Activated T-helper 17 cell treated with anti-CD3 and anti-CD28 coated beads, Interleukin-2, amount 50 U/mL, for 72 hours (primary cell): Measurements from ENCODE around the gene ING3. TPM values are rescaled to one million over a fixed set of nuclear protein-coding genes. Genes with fewer than 3 reads are reported as not detected.

ENCODE experiments used
- ATAC-seq: fragments of 150-1000 bp; cut with Tn5 transposase; replicated peaks from 2 replicates; pipeline ENCODE4 v1.10.0; 2021; ENCODE audit warnings: mild to moderate bottlenecking, moderate library complexity
- H3K27ac Mint-ChIP-seq: one replicate; pipeline ENCODE4 v1.8.0; 2022; ENCODE audit warnings: mixed read lengths
- H3K27me3 Mint-ChIP-seq: one replicate; pipeline ENCODE4 v1.8.0; 2022; ENCODE audit warnings: mixed read lengths
- H3K36me3 Mint-ChIP-seq: one replicate; pipeline ENCODE4 v1.8.0; 2022; ENCODE audit warnings: low read depth, mild to moderate bottlenecking, mixed read lengths
- H3K4me1 Mint-ChIP-seq: one replicate; pipeline ENCODE4 v1.8.0; 2022; ENCODE audit warnings: mixed read lengths
- H3K4me3 Mint-ChIP-seq: one replicate; pipeline ENCODE4 v1.8.0; 2022; ENCODE audit warnings: mild to moderate bottlenecking, mixed read lengths
- H3K9me3 Mint-ChIP-seq: one replicate; pipeline ENCODE4 v1.8.0; 2022; ENCODE audit warnings: mixed read lengths
- total RNA-seq, 2 donors: library from RNA; stranded (reverse); gene quantifications; one replicate each; pipeline ENCODE4 v1.2.3, GENCODE V29; 2022

The ING3 gene
- total RNA-seq: 10 to 100 TPM; 21.9 to 29.9 TPM

- Mint-ChIP-seq H3K4me3 (peak within 1 kb of the TSS; percentile 98), H3K9me3 (no peaks in the 10 kb centered on the region), H3K36me3 (peaks cover 54% of the 10 kb centered on the region), H3K4me1 (peaks cover 12% of the 10 kb centered on the region), H3K27ac (peak within 1 kb of the TSS; percentile 98), H3K27me3 (peaks cover 12% of the 10 kb centered on the region)
- ATAC-seq: peak; percentile 94
Observed at GRCh38 chr7:120950539-120951308, at the start of gene ING3. Gene ING3 (plus strand): TSS chr7:120950777. CDS start chr7:120950897, 120 bp downstream.

- Mint-ChIP-seq H3K4me1 (no peaks in the 10 kb centered on the region), H3K36me3 (no peaks in the 10 kb centered on the region), H3K4me3 (no peak overlapping the region), H3K9me3 (no peaks in the 10 kb centered on the region), H3K27ac (no peak overlapping the region), H3K27me3 (peaks cover 3% of the 10 kb centered on the region)
- no peak for ATAC-seq
Observed at GRCh38 chr7:120915314-120916105, 35.1 kb upstream of the ING3 start.

GRCh38 chr7:120916121-120916520, 34.5 kb upstream of the ING3 start:
- Mint-ChIP-seq H3K27ac (no peak overlapping the region), H3K36me3 (no peaks in the 10 kb centered on the region), H3K9me3 (no peaks in the 10 kb centered on the region), H3K4me3 (no peak overlapping the region), H3K4me1 (no peaks in the 10 kb centered on the region), H3K27me3 (peaks cover 3% of the 10 kb centered on the region)
- no peak for ATAC-seq

- ATAC-seq: no peak
- H3K4me1 Mint-ChIP-seq: no peaks in the 10 kb centered on the region
- no peak overlapping the region for H3K27ac Mint-ChIP-seq
- H3K9me3 Mint-ChIP-seq: no peaks in the 10 kb centered on the region
- H3K4me3 Mint-ChIP-seq: no peak overlapping the region
- peaks cover 3% of the 10 kb centered on the region for H3K27me3 Mint-ChIP-seq
- H3K36me3 Mint-ChIP-seq: no peaks in the 10 kb centered on the region
Observed at GRCh38 chr7:120916538-120916937, 34.0 kb upstream of the ING3 start.

GRCh38 chr7:120919466-120919865, 31.1 kb upstream of the ING3 start:
- H3K4me3 Mint-ChIP-seq: no peak overlapping the region
- no peak overlapping the region for H3K27ac Mint-ChIP-seq
- no peaks in the 10 kb centered on the region for H3K9me3 Mint-ChIP-seq
- no peaks in the 10 kb centered on the region for H3K36me3 Mint-ChIP-seq
- ATAC-seq: no peak
- no peaks in the 10 kb centered on the region for H3K27me3 Mint-ChIP-seq
- no peaks in the 10 kb centered on the region for H3K4me1 Mint-ChIP-seq

GRCh38 chr7:120920034-120920433, 30.5 kb upstream of the ING3 start:
- Mint-ChIP-seq H3K4me1 (no peaks in the 10 kb centered on the region), H3K9me3 (no peaks in the 10 kb centered on the region), H3K27me3 (peaks cover 4% of the 10 kb centered on the region), H3K4me3 (no peak overlapping the region), H3K36me3 (no peaks in the 10 kb centered on the region), H3K27ac (no peak overlapping the region)
- no peak for ATAC-seq

GRCh38 chr7:120920591-120921274, 29.8 kb upstream of the ING3 start:
- peaks cover 8% of the 10 kb centered on the region for H3K27me3 Mint-ChIP-seq
- H3K9me3 Mint-ChIP-seq: no peaks in the 10 kb centered on the region
- H3K27ac Mint-ChIP-seq: no peak overlapping the region
- no peaks in the 10 kb centered on the region for H3K36me3 Mint-ChIP-seq
- no peak overlapping the region for H3K4me3 Mint-ChIP-seq
- no peak for ATAC-seq
- H3K4me1 Mint-ChIP-seq: no peaks in the 10 kb centered on the region

GRCh38 chr7:120924837-120925236, 25.7 kb upstream of the ING3 start:
- Mint-ChIP-seq H3K4me1 (no peaks in the 10 kb centered on the region), H3K36me3 (no peaks in the 10 kb centered on the region), H3K9me3 (no peaks in the 10 kb centered on the region), H3K4me3 (no peak overlapping the region), H3K27me3 (peaks cover 18% of the 10 kb centered on the region), H3K27ac (no peak overlapping the region)
- ATAC-seq: peak; percentile 46

- H3K4me1 Mint-ChIP-seq: no peaks in the 10 kb centered on the region
- ATAC-seq: no peak
- peaks cover 18% of the 10 kb centered on the region for H3K27me3 Mint-ChIP-seq
- no peaks in the 10 kb centered on the region for H3K36me3 Mint-ChIP-seq
- no peaks in the 10 kb centered on the region for H3K9me3 Mint-ChIP-seq
- H3K4me3 Mint-ChIP-seq: no peak overlapping the region
- H3K27ac Mint-ChIP-seq: no peak overlapping the region
Observed at GRCh38 chr7:120925392-120925791, 25.2 kb upstream of the ING3 start.

- Mint-ChIP-seq H3K9me3 (no peaks in the 10 kb centered on the region), H3K27me3 (peaks cover 26% of the 10 kb centered on the region), H3K36me3 (no peaks in the 10 kb centered on the region), H3K4me3 (no peak overlapping the region), H3K4me1 (no peaks in the 10 kb centered on the region), H3K27ac (no peak overlapping the region)
- no peak for ATAC-seq
Observed at GRCh38 chr7:120926943-120927346, 23.6 kb upstream of the ING3 start.

GRCh38 chr7:120927454-120928103, 23.0 kb upstream of the ING3 start:
- Mint-ChIP-seq H3K36me3 (no peaks in the 10 kb centered on the region), H3K4me3 (no peak overlapping the region), H3K27me3 (peaks cover 26% of the 10 kb centered on the region), H3K27ac (no peak overlapping the region), H3K4me1 (no peaks in the 10 kb centered on the region), H3K9me3 (no peaks in the 10 kb centered on the region)
- ATAC-seq: no peak

GRCh38 chr7:120931243-120931642, 19.3 kb upstream of the ING3 start:
- Mint-ChIP-seq H3K36me3 (no peaks in the 10 kb centered on the region), H3K4me1 (no peaks in the 10 kb centered on the region), H3K9me3 (no peaks in the 10 kb centered on the region), H3K27me3 (peaks cover 24% of the 10 kb centered on the region), H3K4me3 (no peak overlapping the region), H3K27ac (no peak overlapping the region)
- no peak for ATAC-seq

GRCh38 chr7:120933475-120933874, 17.1 kb upstream of the ING3 start:
- Mint-ChIP-seq H3K4me3 (no peak overlapping the region), H3K4me1 (no peaks in the 10 kb centered on the region), H3K27ac (no peak overlapping the region), H3K27me3 (peaks cover 18% of the 10 kb centered on the region), H3K36me3 (no peaks in the 10 kb centered on the region), H3K9me3 (no peaks in the 10 kb centered on the region)
- ATAC-seq: no peak

- ATAC-seq: no peak
- Mint-ChIP-seq H3K4me1 (no peaks in the 10 kb centered on the region), H3K27ac (no peak overlapping the region)
Observed at GRCh38 chr7:120939345-120939744, 11.2 kb upstream of the ING3 start.

More at GRCh38 chr7:120939345-120939744, 11.2 kb upstream of the ING3 start:
- Mint-ChIP-seq H3K4me3 (no peak overlapping the region), H3K9me3 (no peaks in the 10 kb centered on the region), H3K36me3 (no peaks in the 10 kb centered on the region), H3K27me3 (peaks cover 10% of the 10 kb centered on the region)
